Endothelial cell of umbilical vein (primary cell): ENCODE data around the gene ADCY2. TPM values are rescaled to one million over a fixed set of nuclear protein-coding genes. Genes with fewer than 3 reads are reported as not detected.

Experiments used
- BruUV-seq: library from RNA; stranded (reverse); fragments of 400-500 nt; replicated peaks from 2 replicates; lab custom pipeline; 2021; lab: Mats Ljungman, UMichigan
- CTCF ChIA-PET: fragments of 300-600, 350-600 bp; sonication (Branson Sonifier 250); formaldehyde crosslinking; loops from one replicate; lab custom pipeline; 2021; ENCODE audit warnings: antibody characterized with exemption, inconsistent platforms; lab: Charles Lee
- POLR2A ChIA-PET: fragments of 300-600, 350-600 bp; sonication (Branson Sonifier 250); formaldehyde crosslinking; loops from one replicate; lab custom pipeline; 2021; ENCODE audit warnings: antibody characterized with exemption, inconsistent platforms; lab: Charles Lee
- DNase-seq: peaks from one replicate; pipeline ENCODE4 v3.0.0-alpha.2; 2011; ENCODE audit warnings: low read depth, low spot score
- FAIRE-seq: peaks from 2 replicates; lab custom pipeline; 2011; peaks lifted over from hg19 to GRCh38; lab: Jason Lieb, UNC
- H2AFZ ChIP-seq: 2 replicates; pipeline ENCODE4 v1.6.0; 2012; ENCODE audit warnings: low read depth, low read length, control low read depth, inconsistent platforms
- H3K27ac ChIP-seq: 2 replicates; pipeline ENCODE4 v1.5.1; 2011; ENCODE audit warnings: low read depth, mild to moderate bottlenecking, control low read depth, low read length, moderate library complexity; ENCODE audit not compliant: insufficient read depth
- H3K27me3 ChIP-seq, 2 experiments: 2 replicates each; pipeline versions ENCODE4 v1.6.0 to v1.6.1; 2011; ENCODE audit warnings: low read length in 2 of 2, mixed read lengths in 1 of 2; ENCODE audit not compliant: control insufficient read depth in 2 of 2, insufficient read depth in 2 of 2
- H3K36me3 ChIP-seq, 2 experiments: 2 replicates in 1 of 2; 3 replicates in 1 of 2; pipeline ENCODE4 v1.5.1; 2011; ENCODE audit warnings: low read length in 2 of 2, mild to moderate bottlenecking in 1 of 2, moderate library complexity in 1 of 2; ENCODE audit not compliant: control insufficient read depth in 2 of 2, insufficient read depth in 2 of 2; ENCODE audit errors: extremely low read depth in 1 of 2
- H3K4me1 ChIP-seq: 3 replicates; pipeline ENCODE4 v1.5.1; 2011; ENCODE audit warnings: mild to moderate bottlenecking, low read length; ENCODE audit not compliant: control insufficient read depth, insufficient read depth; ENCODE audit errors: extremely low read depth
- H3K4me2 ChIP-seq: 2 replicates; pipeline ENCODE4 v1.6.1; 2011; ENCODE audit warnings: low read length, control low read depth, mixed read lengths; ENCODE audit not compliant: insufficient read depth
- H3K4me3 ChIP-seq, 3 experiments: fragments of 200-600 bp in 1 of 3; sonication (generic), shearing (Covaris generic) in 1 of 3; replicated peaks in 1 of 3; 2 replicates each; pipeline ENCODE4 v1.5.1; 2011 to 2016; ENCODE audit warnings: control low read depth in 3 of 3, low read length in 3 of 3, mild to moderate bottlenecking in 2 of 3, inconsistent platforms in 1 of 3, low read depth in 1 of 3, moderate library complexity in 1 of 3; ENCODE audit not compliant: insufficient read depth in 1 of 3
- H3K79me2 ChIP-seq: 2 replicates; pipeline ENCODE4 v1.6.0; 2012; ENCODE audit warnings: low read length, inconsistent platforms; ENCODE audit not compliant: control insufficient read depth, insufficient read depth
- H3K9ac ChIP-seq: replicated peaks from 2 replicates; pipeline ENCODE3; 2011; ENCODE audit warnings: low read length, control low read depth; ENCODE audit not compliant: insufficient read depth; ENCODE audit errors: extremely low read depth
- H3K9me1 ChIP-seq: replicated peaks from 3 replicates; pipeline ENCODE4 v1.6.0; 2011; ENCODE audit warnings: mild to moderate bottlenecking, low read length; ENCODE audit not compliant: control insufficient read depth, insufficient read depth; ENCODE audit errors: extremely low read depth
- H3K9me3 ChIP-seq: replicated peaks from 2 replicates; pipeline ENCODE4 v1.5.1; 2012; ENCODE audit warnings: low read length, inconsistent platforms; ENCODE audit not compliant: control insufficient read depth, insufficient read depth
- H4K20me1 ChIP-seq: replicated peaks from 2 replicates; pipeline ENCODE3; 2011; ENCODE audit warnings: mild to moderate bottlenecking, low read length; ENCODE audit not compliant: control insufficient read depth, insufficient read depth; ENCODE audit errors: extremely low read depth
- CTCF ChIP-seq, 2 donors: IDR thresholded peaks; 1 replicate in 1 of 2; 2 replicates in 1 of 2; pipeline ENCODE4 v1.5.1; 2011; ENCODE audit warnings: low read length in 2 of 2, mild to moderate bottlenecking in 2 of 2, moderate library complexity in 2 of 2, control low read depth in 1 of 2, inconsistent platforms in 1 of 2, low read depth in 1 of 2; ENCODE audit not compliant: insufficient read depth in 1 of 2; ENCODE audit errors: extremely low read depth in 1 of 2
- EZH2 ChIP-seq: IDR thresholded peaks from 2 replicates; pipeline ENCODE4 v1.6.1; 2012; ENCODE audit warnings: borderline replicate concordance, low read depth, mild to moderate bottlenecking, moderate library complexity, low read length, inconsistent platforms; ENCODE audit not compliant: severe bottlenecking
- FOS ChIP-seq: IDR thresholded peaks from 2 replicates; pipeline ENCODE4 v1.6.1; 2011; ENCODE audit warnings: mild to moderate bottlenecking, low read length, moderate library complexity, borderline replicate concordance; ENCODE audit not compliant: insufficient read depth
- GATA2 ChIP-seq: IDR thresholded peaks from 2 replicates; pipeline ENCODE4 v1.7.0; 2011; ENCODE audit warnings: low read depth, mild to moderate bottlenecking, moderate library complexity, mixed read lengths, low read length; ENCODE audit not compliant: insufficient read length, insufficient read depth
- JUN ChIP-seq: IDR thresholded peaks from 2 replicates; pipeline ENCODE4 v1.6.1; 2011; ENCODE audit warnings: borderline replicate concordance, low read depth; ENCODE audit not compliant: insufficient read length, insufficient read depth
- MAX ChIP-seq: IDR thresholded peaks from 2 replicates; pipeline ENCODE4 v1.6.1; 2011; ENCODE audit not compliant: insufficient read depth, insufficient read length
- MYC ChIP-seq: IDR thresholded peaks from one replicate; pipeline ENCODE4 v1.6.1; 2011; ENCODE audit warnings: mild to moderate bottlenecking, low read depth, low read length
- POLR2A ChIP-seq: IDR thresholded peaks from 2 replicates; pipeline ENCODE4 v1.6.1; 2012; ENCODE audit warnings: low read depth, mild to moderate bottlenecking, control low read depth, low read length
- POLR2AphosphoS5 ChIP-seq: IDR thresholded peaks from 2 replicates; pipeline ENCODE4 v1.6.1; 2012; ENCODE audit warnings: low read depth, mild to moderate bottlenecking, control low read depth, low read length, moderate library complexity; ENCODE audit not compliant: insufficient read depth
- dilution Hi-C: fragments of 300-500 bp; cut with MboI; formaldehyde crosslinking; loops from one replicate; pipeline ENCODE4 v1.15.0; 2019; ENCODE audit warnings: low sequenced_read_pairs; ENCODE audit not compliant: extremely low pct_ligation_motif_present
- intact Hi-C: fragments of 100-400 bp; cut with micrococcal nuclease; formaldehyde crosslinking; loops from one replicate; pipeline ENCODE4 v1.10.0; 2022
- polyA plus RNA-seq, 4 experiments: library from polyadenylated mRNA; depleted of rRNA in 3 of 4; stranded (reverse) in 3 of 4; unstranded in 1 of 4; fragments of >200 nt; gene quantifications; 2 replicates each; pipeline versions ENCODE4 v1.2.1 to v1.2.3, GENCODE V29; 2011 to 2012; ENCODE audit warnings: missing spikeins in 1 of 4
- total RNA-seq: library from RNA; stranded (reverse); gene quantifications from 2 replicates; pipeline ENCODE4 v1.2.3, GENCODE V29; 2021

The ADCY2 gene
- total and polyA plus RNA-seq, 2 donors (not counting 3 experiments of a cell fraction or from before 2014, with no cell fraction given), result under 0.01 TPM; not detected in 1

GRCh38 chr5:7742241-7742656 is 346.3 kb downstream of the ADCY2 start:
- no peaks in the 10 kb centered on the region for H3K79me2 ChIP-seq
- no peak for TF ChIP-seq JUN
- no peak for TF ChIP-seq MYC
- no peak for TF ChIP-seq CTCF (IDR thresholded peaks at IDR 0.05; ENCODE audit: extremely low read depth in 1 of 2, insufficient read depth in 1 of 2, low read depth in 1 of 2, low read length in 2 of 2)
- TF ChIP-seq EZH2, result no peak
- no peak for TF ChIP-seq FOS
- no peak for TF ChIP-seq POLR2A
- TF ChIP-seq POLR2AphosphoS5, result no peak
- TF ChIP-seq GATA2, result no peak
- TF ChIP-seq MAX, result no peak
- H3K9ac ChIP-seq, result no peak overlapping the region
- DNase-seq (no peak), FAIRE-seq (no peak)
- H3K27ac ChIP-seq, result no peak overlapping the region
- H3K4me3 ChIP-seq, result no peak overlapping the region
- no peak overlapping the region for H3K4me2 ChIP-seq
- no peaks in the 10 kb centered on the region for H3K9me1 ChIP-seq
- CTCF ChIA-PET, result no interaction called here
- no peak overlapping the region for H2AFZ ChIP-seq
- intact Hi-C loops (no loop called here), dilution Hi-C loops (no loop called here)
- H3K9me3 ChIP-seq, result no peaks in the 10 kb centered on the region
- no peaks in the 10 kb centered on the region for H3K4me1 ChIP-seq
- no peaks in the 10 kb centered on the region for H3K27me3 ChIP-seq
- no peaks in the 10 kb centered on the region for H3K36me3 ChIP-seq
- no TSS peak for BruUV-seq
- H4K20me1 ChIP-seq, result no peaks in the 10 kb centered on the region
- POLR2A ChIA-PET, result no interaction called here
